HEK293T (cell line): ENCODE data around the gene TMEM184C.

ENCODE experiments used
- ARNT ChIP-seq: fragments of 450-650 bp; IDR thresholded peaks from 2 replicates; pipeline ENCODE4 v1.6.1; 2017; ENCODE audit warnings: mild to moderate bottlenecking
- BHLHE40 ChIP-seq: fragments of 450-650 bp; IDR thresholded peaks from 2 replicates; pipeline ENCODE4 v1.6.1; 2016; ENCODE audit warnings: mild to moderate bottlenecking, moderate library complexity, borderline replicate concordance
- ELF4 ChIP-seq: fragments of 450-650 bp; IDR thresholded peaks from 2 replicates; pipeline ENCODE4 v1.6.1; 2017; ENCODE audit warnings: antibody characterized with exemption
- FOXA1 ChIP-seq: fragments of 450-650 bp; IDR thresholded peaks from 2 replicates; pipeline ENCODE4 v1.6.1; 2016; ENCODE audit warnings: mild to moderate bottlenecking
- FOXK2 ChIP-seq: fragments of 450-650 bp; IDR thresholded peaks from 2 replicates; pipeline ENCODE4 v1.6.1; 2016; ENCODE audit warnings: mild to moderate bottlenecking
- FOXM1 ChIP-seq: fragments of 450-650 bp; IDR thresholded peaks from 2 replicates; pipeline ENCODE4 v1.6.1; 2017; ENCODE audit warnings: mild to moderate bottlenecking, borderline replicate concordance
- HDGF ChIP-seq: fragments of 450-650 bp; IDR thresholded peaks from 2 replicates; pipeline ENCODE4 v1.6.1; 2017; ENCODE audit warnings: antibody characterized with exemption, borderline replicate concordance
- L3MBTL2 ChIP-seq: fragments of 450-650 bp; conservative IDR thresholded peaks from 2 replicates; pipeline ENCODE4 v1.6.1; 2016; ENCODE audit warnings: mild to moderate bottlenecking
- NFRKB ChIP-seq: fragments of 450-650 bp; IDR thresholded peaks from 2 replicates; pipeline ENCODE4 v1.6.1; 2016; ENCODE audit warnings: mild to moderate bottlenecking, moderate library complexity
- SP1 ChIP-seq: fragments of 450-650 bp; IDR thresholded peaks from 2 replicates; pipeline ENCODE4 v1.6.1; 2017
- SUZ12 ChIP-seq: fragments of 450-650 bp; IDR thresholded peaks from 2 replicates; pipeline ENCODE4 v1.6.1; 2016; ENCODE audit warnings: mild to moderate bottlenecking
- TARDBP ChIP-seq: fragments of 450-650 bp; IDR thresholded peaks from 2 replicates; pipeline ENCODE4 v1.6.1; 2016
- TF ChIP-seq, protein P1 (sequence below): fragments of 450-650 bp; IDR thresholded peaks from 2 replicates; pipeline ENCODE4 v1.6.1; 2016

DNA sequence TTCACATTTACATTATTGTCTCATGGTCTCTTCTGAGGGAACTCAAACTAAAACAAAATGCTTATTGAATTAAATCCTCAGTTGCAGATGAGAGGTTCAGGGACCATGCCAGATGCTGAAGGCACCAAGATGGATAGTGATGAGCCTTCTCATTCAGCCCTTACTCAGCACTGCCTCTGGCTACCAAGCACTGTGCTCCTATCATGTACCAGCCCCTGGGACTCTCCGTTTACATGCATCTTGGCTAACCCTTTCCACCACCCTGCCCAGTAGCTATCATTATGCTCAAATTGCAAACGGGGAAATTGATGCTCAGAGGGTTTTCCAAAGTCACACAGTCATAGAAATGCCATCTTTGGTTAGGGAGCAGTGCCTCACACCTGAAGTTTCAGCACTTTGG is 22.6 kb upstream of the TMEM184C start:
- no peak for TF ChIP-seq ELF4
- TF ChIP-seq HDGF, result no peak
- TF ChIP-seq FOXM1, result no peak
- TF ChIP-seq SUZ12, result no peak
- no peak for TF ChIP-seq SP1
- TF ChIP-seq, protein P1, sequence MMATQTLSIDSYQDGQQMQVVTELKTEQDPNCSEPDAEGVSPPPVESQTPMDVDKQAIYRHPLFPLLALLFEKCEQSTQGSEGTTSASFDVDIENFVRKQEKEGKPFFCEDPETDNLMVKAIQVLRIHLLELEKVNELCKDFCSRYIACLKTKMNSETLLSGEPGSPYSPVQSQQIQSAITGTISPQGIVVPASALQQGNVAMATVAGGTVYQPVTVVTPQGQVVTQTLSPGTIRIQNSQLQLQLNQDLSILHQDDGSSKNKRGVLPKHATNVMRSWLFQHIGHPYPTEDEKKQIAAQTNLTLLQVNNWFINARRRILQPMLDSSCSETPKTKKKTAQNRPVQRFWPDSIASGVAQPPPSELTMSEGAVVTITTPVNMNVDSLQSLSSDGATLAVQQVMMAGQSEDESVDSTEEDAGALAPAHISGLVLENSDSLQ, result no peak
- no peak for TF ChIP-seq FOXK2
- TF ChIP-seq FOXA1, result no peak
- no peak for TF ChIP-seq L3MBTL2
- TF ChIP-seq ARNT, result no peak
- TF ChIP-seq BHLHE40, result no peak
- TF ChIP-seq NFRKB, result no peak
- no peak for TF ChIP-seq TARDBP
